ENCODE results near the gene ACR.
"Not testable (repeated sequence)": the region's sequence is repeated elsewhere in the genome, so short reads cannot be mapped to it uniquely, and the experiment has no call there.

The ACR gene

DNA sequence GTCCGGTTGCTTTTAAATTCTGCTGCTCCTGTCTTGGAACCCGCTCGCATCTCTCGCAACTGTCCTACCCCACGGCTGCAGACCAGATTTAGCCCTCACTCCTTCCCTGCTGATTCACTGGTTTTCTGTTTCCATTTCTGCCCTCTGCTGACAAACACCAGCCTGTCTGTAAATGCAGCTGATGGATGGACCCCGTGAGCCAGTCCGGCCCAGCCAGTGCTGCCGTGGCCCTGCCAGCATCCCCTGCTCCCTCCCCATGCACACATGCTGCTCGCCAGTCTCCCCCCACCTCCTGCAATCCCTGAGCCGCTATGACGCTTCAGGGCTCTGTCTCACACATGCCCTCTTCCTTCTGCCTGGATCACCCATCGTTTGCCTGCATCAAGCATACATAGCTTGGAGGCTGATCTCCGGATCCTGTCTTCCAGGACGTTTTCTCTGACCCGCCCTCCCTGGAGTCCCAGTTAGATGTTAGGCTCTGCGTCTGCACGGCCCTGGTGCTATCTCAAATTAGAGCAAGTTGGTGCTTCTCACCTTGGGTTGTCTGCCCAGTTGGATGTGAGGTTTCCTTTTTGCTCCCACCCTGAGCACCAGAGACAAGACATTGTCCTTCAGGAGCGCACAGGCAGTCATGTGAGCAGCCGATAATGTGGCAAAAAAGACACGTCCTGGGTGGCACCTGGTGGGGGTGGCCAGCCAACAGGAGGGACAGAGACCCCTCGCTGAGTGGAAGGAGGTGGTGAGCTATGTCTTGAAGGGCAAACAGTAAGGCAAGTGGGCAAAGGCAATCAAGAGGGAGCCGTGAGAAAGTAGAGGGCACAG is 4.3 kb upstream of the ACR start:
- no peak for DNase-seq

DNA sequence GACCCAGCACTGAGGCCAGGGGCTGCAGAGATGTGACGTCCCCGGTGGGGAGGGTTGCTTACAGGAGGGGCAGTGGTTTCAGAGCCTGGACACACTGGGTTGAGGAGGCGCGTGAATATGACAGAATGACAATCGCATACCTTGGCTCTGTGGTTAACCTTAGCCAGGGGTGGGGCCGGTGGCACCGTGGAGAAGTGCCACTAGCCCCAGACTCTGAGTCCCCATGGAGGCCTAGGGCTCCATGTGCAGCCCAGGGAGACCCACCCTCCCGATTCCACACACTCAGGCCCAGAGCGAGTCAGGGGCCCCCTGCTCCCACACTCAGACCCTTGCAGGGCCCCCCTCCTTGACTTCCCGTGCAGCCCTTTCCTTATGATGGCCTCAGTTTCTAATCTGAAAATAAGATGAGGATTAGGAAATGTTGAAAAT is 3.6 kb upstream of the ACR start:
- no peak for DNase-seq

DNA sequence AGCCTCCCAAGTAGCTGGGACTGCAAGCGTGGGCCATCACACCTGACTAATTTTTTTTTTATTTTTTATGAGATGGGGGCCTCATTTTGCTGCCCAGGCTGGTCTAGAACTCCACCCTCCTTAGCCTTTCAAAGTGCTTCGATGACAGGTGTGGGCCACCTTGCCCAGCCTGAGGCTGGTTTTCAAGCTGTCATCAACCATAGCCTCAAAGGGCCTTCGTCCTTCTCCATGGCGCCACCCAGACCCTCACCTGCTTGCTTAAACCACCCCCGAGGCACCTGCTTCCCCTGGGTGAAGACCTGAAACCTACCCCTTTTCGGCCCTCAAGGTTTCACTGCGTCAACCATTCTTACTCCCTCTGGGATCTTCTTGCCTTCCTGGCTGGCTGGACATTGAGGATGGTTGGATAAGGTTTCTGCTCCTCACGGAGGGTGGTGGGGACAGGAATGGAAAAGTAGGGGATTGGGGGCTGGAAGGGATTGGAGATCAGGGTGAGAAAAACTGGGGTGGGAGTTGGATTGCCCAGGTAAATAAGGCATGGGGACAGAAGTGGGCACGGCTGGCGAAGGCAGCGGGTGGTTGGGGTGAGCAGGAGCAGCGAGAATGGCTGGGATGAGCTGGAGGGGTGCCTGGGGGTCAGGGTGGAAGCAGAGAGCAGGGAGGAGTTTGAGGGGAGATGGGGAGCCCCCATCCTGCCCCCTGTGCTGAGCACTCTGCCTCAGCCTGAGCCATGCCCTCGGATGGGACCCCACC is 2.8 kb upstream of the ACR start:
- no peak for DNase-seq

DNA sequence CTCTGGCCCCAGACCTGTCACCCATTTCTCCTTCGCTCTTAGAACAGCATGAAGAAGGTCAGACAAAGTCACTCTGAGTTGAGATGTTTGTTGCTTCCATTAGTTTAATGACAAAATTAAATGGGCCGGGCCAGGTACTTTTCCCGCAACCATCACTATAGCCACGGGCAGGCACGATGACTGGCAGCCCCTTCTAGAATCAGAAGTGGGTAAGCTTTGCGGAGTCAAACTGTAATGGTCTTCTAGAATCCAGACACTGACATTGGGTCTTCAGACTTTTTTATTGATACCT is 2.3 kb upstream of the ACR start:
- no peak for DNase-seq

DNA sequence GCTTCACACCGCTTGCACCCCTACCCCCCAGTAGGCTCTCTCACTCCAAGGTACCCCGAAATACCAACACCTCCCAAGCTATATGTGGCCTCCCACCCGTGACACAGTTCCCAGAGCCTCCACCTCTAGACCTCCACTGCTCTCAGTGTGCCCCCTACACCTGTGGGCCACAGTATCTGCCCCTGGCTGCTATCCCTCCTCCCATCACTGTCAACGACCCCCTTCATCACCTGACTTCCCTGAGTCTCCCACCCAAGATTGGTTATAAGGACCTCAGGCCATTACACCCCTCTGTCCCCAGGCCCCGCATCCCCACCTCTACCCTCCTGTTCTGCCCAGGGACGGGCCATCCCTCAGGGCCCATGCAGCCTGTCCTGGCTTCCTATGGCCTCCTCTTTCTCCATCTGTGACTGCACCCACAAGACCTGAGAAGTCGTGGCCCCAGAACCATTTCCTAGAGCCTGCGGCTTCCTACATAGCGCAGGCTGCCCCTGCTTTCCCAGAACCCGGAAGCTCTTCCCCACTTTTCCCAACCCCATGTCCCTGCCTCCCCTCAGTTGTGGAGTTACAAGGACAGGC is 734 bp downstream of the ACR start:
- no peak for DNase-seq

DNA sequence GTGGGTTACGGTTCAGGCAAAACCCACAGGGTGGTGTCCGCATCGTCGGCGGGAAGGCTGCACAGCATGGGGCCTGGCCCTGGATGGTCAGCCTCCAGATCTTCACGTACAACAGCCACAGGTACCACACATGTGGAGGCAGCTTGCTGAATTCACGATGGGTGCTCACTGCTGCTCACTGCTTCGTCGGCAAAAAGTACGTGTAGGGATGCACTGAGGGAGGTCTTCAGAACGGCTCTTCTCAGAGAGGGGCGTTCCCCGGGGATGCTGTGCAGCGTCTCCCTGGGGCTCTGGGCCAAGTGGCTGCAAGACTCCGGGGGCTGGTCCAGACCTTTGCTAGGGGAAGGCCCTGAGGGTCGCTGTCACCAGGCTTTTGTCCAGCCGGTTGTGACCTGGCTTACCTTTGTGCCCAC is 1.3 kb downstream of the ACR start:
- DNase-seq = no peak

DNA sequence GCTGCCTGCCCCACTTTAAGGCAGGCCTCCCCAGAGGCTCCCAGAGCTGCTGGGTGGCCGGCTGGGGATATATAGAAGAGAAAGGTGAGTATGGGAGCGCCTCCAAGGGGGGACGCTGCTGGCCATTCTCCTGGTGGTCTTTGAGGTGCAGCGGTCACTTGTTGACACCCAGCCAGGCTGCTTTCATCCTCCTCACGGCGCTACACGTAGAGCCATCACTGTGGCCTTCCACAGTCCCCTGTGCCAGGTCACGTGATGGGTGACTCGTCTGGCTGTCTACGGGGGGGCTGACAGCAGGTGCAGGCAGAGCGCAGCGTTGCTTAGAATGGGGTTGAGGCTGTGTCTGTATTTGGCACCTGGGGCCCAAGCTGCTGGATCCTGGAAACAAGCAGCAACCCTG is 1.9 kb downstream of the ACR start:
- no peak for DNase-seq

DNA sequence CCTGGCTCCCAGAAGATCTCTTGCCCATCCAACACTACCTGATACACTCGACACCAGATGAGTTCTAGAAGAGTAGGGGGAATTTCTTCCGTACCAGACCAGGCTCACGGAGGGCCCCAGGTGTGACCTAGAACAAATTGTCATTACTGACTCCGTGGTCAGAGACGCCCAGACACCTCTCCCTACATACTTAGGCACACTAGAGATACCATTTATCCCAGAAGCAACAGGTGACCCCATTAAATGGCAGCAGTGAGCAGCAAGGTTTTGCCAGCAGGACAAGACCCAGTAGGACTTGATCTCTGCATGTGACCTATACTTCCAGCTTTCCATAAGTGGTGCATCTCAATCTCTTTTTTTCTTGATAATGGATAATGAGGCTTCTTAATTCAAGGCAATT is 2.7 kb downstream of the ACR start:
- not testable (repeated sequence) for DNase-seq

DNA sequence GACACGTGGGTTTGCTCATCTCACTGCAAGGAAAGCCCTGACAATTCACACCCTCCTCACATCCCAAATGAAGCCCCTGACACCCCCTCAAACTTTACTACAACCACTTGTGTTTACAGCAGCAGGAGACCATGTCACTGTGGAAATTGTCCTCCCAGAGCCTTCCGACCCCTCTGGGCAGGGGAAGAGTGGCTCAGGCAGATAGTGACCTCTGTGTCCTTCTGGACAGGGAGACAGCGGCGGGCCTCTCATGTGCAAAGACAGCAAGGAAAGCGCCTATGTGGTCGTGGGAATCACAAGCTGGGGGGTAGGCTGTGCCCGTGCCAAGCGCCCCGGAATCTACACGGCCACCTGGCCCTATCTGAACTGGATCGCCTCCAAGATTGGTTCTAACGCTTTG is 6.4 kb downstream of the ACR start:
- DNase-seq = not testable (repeated sequence)

DNA sequence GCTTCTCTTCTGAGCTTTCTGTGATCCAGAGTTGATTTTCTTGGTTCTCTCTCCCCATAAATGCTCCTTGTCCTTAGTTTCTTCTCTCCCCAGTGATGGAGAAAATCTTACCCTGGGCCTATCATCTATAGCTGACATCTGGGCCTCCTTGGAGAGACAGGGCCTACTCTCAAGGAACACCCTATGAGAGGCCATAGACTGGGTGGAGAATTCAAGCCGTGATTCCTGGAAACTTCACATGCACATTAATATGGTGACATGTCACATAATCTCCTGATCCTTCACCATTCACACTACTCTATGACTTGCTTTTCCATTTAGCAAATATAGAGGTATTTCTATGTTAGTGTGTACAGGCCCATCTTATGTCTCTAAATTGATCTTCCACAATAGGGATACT is 9.5 kb downstream of the ACR start:
- DNase-seq = not testable (repeated sequence)

DNA sequence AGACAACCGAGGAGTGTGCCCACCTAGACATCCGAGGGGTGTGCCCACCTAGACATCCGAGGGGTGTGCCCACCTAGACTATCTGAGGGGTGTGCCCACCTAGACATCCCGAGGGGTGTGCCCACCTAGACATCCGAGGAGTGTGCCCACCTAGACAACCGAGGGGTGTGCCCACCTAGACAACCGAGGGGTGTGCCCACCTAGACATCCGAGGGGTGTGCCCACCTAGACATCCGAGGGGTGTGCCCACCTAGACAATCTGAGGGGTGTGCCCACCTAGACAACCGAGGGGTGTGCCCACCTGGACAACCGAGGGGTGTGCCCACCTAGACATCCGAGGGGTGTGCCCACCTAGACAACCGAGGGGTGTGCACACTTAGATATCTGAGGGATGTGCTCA is 10.6 kb downstream of the ACR start:
- not testable (repeated sequence) for DNase-seq

DNA sequence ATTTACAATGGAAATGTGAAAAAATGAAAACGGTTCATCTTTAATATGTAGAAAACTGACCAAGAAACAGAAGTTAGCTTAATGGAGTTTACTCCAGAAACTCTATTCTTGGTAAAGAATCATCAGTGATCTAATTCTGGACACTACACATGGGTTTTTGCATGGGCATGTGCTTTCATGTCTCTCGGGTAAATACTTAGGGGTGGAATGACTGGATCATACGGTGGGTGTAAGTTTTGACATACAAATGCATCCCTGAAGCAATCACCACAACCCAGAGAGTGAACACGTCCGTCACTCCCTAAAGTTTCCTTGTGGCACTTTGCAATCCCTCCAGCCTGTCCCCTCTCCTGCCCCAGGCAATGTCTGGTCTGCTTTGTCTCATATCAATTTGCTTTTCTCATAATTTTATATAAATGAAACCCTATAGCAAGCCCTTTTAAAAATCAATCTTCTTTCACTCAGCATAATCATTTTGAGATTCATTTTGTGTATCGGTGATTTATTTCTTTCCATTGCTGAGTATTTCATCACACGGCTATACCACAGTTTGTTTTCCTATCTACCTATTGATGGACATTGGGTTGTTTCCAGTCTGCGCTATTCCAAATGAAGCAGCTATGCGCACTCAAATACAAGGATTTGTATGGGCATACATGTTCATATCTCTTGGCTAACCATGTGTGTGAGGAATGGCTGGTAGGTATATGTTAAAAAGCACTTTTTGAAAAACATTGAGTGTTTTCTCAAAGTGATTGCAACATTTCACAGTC is 11.5 kb downstream of the ACR start:
- DNase-seq = not testable (repeated sequence)

DNA sequence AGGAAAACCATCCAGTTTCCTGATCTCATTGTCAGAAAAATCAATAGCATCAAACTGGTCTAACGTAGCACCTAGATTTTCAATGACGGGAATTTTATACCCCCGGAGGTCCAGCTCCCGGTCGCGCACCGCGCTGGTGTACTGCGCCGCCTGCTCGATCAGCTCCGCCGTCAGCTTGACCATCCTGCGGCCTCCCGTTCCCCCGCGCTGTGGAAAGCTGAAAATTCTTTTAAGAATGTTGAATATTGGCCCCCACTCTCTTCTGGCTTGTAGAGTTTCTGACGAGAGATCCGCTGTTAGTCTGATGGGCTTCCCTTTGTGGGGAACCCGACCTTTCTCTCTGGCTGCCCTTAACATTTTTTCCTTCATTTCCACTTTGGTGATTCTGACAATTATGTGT is 17.2 kb downstream of the ACR start:
- DNase-seq = not testable (repeated sequence)

DNA sequence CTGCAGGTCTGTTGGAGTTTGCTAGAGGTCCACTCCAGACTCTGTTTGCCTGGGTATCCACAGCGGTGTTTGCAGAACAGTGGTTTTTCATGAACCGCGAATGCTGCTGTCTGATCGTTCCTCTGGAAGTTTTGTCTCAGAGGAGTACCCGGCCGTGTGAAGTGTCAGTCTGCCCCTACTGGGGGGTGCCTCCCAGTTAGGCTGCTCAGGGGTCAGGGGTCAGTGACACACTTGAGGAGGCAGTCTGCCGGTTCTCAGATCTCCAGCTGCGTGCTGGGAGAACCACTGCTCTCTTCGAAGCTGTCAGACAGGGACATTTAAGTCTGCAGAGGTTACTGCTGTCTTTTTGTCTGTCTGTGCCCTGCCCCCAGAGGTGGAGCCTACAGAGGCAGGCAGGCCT is 18.4 kb downstream of the ACR start:
- DNase-seq = not testable (repeated sequence)

DNA sequence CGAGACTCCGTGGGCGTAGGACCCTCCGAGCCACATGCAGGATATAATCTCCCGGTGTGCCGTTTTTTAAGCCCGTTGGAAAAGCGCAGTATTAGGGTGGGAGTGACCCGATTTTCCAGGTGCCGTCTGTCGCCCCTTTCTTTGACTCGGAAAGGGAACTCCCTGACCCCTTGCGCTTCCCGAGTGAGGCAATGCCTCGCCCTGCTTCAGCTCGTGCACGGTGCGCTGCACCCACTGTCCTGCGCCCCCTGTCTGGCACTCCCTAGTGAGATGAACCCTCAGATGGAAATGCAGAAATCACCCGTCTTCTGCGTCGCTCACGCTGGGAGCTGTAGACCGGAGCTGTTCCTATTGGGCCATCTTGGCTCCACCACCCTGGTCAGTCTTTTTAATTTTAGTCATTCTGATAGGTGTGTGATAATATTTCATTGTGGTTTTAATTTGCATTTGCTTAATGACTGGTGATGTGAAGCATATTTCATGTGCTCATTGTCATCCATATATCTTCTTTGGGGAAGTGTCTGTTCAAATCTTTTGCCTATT is 19.0 kb downstream of the ACR start:
- DNase-seq = not testable (repeated sequence)

DNA sequence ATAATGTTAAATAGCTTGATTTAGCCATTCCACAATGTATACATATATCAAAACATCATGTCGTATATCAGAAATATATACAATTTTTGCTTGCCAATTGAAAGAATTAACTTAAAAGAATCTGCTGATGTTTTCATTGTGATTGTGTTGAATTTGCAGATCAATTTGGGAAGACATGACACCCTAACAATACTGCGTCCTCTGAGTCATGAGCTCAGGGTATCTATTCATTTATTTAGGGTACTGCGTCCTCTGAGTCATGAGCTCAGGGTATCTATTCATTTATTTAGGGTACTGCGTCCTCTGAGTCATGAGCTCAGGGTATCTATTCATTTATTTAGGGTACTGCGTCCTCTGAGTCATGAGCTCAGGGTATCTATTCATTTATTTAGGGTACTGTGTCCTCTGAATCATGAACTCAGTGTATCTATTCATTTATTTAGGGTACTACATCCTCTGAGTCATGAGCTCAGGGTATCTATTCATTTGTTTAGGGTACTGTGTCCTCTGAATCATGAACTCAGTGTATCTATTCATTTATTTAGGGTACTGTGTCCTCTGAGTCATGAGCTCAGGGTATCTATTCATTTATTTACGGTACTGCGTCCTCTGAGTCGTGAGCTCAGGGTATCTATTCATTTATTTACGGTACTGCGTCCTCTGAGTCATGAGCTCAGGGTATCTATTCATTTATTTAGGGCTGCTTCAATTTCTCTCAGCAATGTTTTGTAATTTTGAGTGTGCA is 21.8 kb downstream of the ACR start:
- not testable (repeated sequence) for DNase-seq

DNA sequence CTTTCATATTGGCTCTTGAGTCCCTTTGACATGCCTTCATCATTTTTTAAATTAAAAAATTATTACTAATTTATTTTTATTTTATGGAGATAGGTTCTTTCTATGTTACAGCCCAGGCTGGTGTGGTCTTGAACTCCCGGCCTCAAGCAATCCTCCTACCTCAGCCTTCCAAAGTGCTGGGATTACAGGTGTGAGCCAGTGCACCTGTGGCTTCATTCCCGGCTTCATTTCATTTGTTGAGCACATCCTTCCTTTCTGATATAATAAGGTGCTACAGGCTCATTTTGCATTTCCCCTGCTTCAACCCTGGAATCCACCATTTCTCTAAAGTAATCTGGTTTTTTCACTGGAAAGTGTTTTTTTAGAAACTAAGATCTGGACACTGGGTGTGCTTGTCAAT is 23.8 kb downstream of the ACR start:
- not testable (repeated sequence) for DNase-seq

DNA sequence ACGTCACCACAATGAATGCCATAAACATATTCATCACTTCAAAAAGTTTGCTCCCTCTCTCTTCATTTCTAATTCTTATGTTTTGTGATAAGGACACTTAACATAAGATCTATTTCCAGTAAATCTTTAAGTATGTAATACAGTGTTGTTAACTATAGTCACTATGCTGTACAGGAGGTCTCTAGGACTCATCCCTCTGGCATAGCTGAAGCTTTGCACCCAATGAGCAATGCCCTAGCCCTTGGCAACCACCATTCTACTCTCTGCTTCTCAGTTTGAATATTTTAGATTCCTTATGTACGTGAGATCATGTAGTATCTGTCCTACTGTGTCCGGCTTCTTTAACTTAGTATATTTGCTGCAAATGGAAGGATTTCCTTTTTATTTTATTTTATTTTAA is 26.3 kb downstream of the ACR start:
- DNase-seq = not testable (repeated sequence)

DNA sequence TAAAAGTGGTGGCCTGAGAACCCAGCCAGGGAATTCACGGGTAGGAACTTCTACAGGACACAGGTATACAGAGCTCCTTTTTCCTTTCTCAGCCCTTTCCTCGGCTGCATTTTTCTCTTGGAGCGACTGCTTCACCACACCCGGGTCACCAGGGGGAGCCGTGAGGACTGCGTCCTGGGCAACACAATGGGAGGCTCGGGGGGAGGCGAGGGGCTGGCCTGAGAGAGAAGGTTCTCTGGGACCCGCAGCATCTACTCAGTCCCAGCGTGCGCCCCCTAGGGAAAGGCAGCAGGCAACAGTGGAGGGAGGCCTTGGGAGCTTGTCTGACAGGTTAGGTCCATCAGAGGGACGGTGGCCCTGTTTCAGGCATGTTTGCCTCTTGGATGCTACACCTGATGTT is 37.1 kb downstream of the ACR start:
- DNase-seq = not testable (repeated sequence)

DNA sequence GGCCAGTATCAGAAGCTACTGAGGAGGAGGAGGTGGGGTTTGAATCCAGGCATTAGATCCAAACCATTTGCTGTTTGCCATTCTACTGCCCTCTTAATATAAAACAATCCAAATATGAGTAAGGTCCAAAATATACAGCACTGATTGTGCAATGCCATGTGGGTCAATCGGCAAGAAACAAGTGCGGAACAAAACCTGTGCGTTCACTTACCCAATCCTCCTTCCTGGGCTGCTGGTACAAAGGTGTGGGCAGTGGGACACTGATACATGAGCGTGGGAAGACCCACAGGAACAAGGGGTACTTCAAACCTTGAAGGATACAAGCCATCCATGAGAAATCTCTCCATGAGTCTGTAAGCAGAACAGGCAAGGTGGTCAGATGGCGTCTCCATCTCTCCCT is 39.6 kb downstream of the ACR start:
- DNase-seq = not testable (repeated sequence)

DNA sequence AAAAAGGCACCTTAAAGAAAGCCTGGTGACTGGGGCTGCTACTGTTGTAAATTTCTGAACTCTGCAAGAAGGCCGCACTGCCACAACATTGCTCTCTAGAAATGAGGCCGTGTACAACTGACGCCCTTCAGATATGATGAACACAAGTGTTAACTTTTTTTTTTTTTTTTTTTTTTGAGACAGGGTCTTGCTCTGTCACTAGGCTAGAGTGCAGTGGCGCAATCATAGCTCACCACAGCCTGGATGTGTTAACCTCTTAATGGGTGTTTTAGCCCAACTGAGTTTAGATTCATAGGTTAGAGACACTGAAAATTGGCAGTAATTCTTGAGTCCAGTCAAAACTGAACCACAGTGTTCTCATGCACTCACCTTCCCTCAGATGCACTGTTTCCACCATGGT is 42.2 kb downstream of the ACR start:
- not testable (repeated sequence) for DNase-seq

DNA sequence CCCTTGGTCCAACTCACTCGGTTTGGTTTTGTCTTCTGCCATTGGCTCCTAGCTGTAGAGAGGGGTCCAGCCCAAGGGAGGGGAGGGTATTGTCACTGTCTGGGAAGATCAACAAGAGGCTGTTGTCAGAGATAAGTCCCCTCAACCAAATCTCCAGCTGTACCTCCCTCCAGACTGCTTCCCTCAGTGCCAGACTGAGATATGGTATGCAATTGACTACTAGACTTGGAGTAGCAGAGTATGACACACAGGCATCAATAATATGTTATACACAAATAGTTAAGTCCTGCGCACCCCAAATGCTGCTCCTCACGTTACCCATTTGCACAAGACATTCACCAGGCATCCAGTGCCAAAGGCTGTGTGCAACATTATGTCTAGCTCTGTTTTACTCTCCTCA is 44.2 kb downstream of the ACR start:
- not testable (repeated sequence) for DNase-seq

Measured in cortex of kidney (tissue), 1 donor.